HG02943 (cell line): ENCODE measurements around the gene ALLC.
"Not testable (repeated sequence)": the region's sequence is repeated elsewhere in the genome, so short reads cannot be mapped to it uniquely, and the experiment has no call there.

Experiments used
- ATAC-seq: cut with Tn5 transposase; IDR thresholded peaks from one replicate; pipeline ENCODE4 v1.9.1; 2021; ENCODE audit warnings: mild to moderate bottlenecking, low read depth, moderate library complexity; ENCODE audit not compliant: unreplicated experiment

ALLC gene

GRCh38 chr2:3657881-3658280 lies at the start of gene ALLC:
ALLC (plus strand) TSS chr2:3658200; CDS start chr2:3671158, 12,958 bp downstream.
- no peak for ATAC-seq

GRCh38 chr2:3608373-3609278 lies 49.4 kb upstream of the ALLC start:
- ATAC-seq, result no peak

- not testable (repeated sequence) for ATAC-seq
Observed at GRCh38 chr2:3609279-3609673, 48.7 kb upstream of the ALLC start.

- ATAC-seq, result no peak
Observed at GRCh38 chr2:3610415-3610814, 47.6 kb upstream of the ALLC start.

GRCh38 chr2:3610881-3611505 lies 47.0 kb upstream of the ALLC start:
- ATAC-seq, result no peak

GRCh38 chr2:3611589-3611988 lies 46.4 kb upstream of the ALLC start:
- ATAC-seq, result no peak

GRCh38 chr2:3612639-3613523 lies 45.1 kb upstream of the ALLC start:
- ATAC-seq, result no peak

- no peak for ATAC-seq
Observed at GRCh38 chr2:3613524-3613905, 44.5 kb upstream of the ALLC start.

- not testable (repeated sequence) for ATAC-seq
Observed at GRCh38 chr2:3614743-3615142, 43.3 kb upstream of the ALLC start.

GRCh38 chr2:3615541-3616200 lies 42.3 kb upstream of the ALLC start:
- not testable (repeated sequence) for ATAC-seq

GRCh38 chr2:3616435-3617197 lies 41.4 kb upstream of the ALLC start:
- ATAC-seq, result not testable (repeated sequence)

GRCh38 chr2:3617198-3617890 lies 40.7 kb upstream of the ALLC start:
- ATAC-seq, result no peak

- ATAC-seq, result no peak
Observed at GRCh38 chr2:3618367-3618766, 39.6 kb upstream of the ALLC start.

GRCh38 chr2:3619033-3619432 lies 39.0 kb upstream of the ALLC start:
- no peak for ATAC-seq

GRCh38 chr2:3619661-3620060 lies 38.3 kb upstream of the ALLC start:
- ATAC-seq, result not testable (repeated sequence)

- no peak for ATAC-seq
Observed at GRCh38 chr2:3620834-3621233, 37.2 kb upstream of the ALLC start.

GRCh38 chr2:3622967-3623366 lies 35.0 kb upstream of the ALLC start:
- ATAC-seq, result no peak

GRCh38 chr2:3624059-3624794 lies 33.8 kb upstream of the ALLC start:
- no peak for ATAC-seq
